Panc1 (cell line): Measurements from ENCODE around the gene CCDC92B.

Experiments
- POLR2AphosphoS5 ChIP-seq: IDR thresholded peaks from 2 replicates; pipeline ENCODE4 v1.6.1; 2012; ENCODE audit warnings: mild to moderate bottlenecking, low read depth, low read length, moderate library complexity
- SIN3A ChIP-seq: IDR thresholded peaks from 2 replicates; pipeline ENCODE4 v1.6.1; 2012; ENCODE audit warnings: low read depth, mild to moderate bottlenecking, low read length, moderate library complexity, borderline replicate concordance; ENCODE audit not compliant: insufficient read depth
- TF ChIP-seq, protein P1 (sequence below), 2 experiments: IDR thresholded peaks; 2 replicates each; pipeline ENCODE4 v1.6.1; 2011 to 2012; ENCODE audit warnings: low read depth in 2 of 2, control low read depth in 1 of 2, low read length in 1 of 2, mild to moderate bottlenecking in 1 of 2, moderate library complexity in 1 of 2; ENCODE audit not compliant: insufficient read depth in 1 of 2
- TF ChIP-seq, protein P2 (sequence below): fragments of 450-650 bp; IDR thresholded peaks from 2 replicates; pipeline ENCODE4 v1.5.1; 2017; ENCODE audit warnings: mild to moderate bottlenecking

DNA sequence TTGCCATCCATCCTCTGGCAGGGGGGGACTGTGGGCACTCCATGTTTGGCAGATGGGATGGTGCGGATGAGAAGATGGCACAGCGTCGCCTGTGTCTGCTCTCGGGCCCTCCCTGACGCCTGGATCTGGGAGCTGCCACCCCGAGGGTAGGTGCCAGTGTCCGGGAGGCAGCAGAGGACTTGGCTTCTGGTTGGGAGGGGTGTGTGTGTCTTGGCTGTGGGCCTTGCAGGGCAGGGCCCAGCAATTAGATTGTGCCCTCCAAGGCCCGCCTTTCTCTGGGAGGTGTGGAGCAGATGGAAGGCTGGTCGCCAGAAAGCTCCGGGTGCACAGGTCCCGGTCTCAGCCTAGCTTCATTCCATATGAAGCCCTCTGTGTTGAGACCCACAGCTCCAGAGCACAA is 48.2 kb upstream of the CCDC92B start:
- TF ChIP-seq, protein P1, sequence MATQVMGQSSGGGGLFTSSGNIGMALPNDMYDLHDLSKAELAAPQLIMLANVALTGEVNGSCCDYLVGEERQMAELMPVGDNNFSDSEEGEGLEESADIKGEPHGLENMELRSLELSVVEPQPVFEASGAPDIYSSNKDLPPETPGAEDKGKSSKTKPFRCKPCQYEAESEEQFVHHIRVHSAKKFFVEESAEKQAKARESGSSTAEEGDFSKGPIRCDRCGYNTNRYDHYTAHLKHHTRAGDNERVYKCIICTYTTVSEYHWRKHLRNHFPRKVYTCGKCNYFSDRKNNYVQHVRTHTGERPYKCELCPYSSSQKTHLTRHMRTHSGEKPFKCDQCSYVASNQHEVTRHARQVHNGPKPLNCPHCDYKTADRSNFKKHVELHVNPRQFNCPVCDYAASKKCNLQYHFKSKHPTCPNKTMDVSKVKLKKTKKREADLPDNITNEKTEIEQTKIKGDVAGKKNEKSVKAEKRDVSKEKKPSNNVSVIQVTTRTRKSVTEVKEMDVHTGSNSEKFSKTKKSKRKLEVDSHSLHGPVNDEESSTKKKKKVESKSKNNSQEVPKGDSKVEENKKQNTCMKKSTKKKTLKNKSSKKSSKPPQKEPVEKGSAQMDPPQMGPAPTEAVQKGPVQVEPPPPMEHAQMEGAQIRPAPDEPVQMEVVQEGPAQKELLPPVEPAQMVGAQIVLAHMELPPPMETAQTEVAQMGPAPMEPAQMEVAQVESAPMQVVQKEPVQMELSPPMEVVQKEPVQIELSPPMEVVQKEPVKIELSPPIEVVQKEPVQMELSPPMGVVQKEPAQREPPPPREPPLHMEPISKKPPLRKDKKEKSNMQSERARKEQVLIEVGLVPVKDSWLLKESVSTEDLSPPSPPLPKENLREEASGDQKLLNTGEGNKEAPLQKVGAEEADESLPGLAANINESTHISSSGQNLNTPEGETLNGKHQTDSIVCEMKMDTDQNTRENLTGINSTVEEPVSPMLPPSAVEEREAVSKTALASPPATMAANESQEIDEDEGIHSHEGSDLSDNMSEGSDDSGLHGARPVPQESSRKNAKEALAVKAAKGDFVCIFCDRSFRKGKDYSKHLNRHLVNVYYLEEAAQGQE (IDR thresholded peaks at IDR 0.05; ENCODE audit: insufficient read depth in 1 of 2, low read depth in 2 of 2, low read length in 1 of 2): no peak
- TF ChIP-seq, protein P2, sequence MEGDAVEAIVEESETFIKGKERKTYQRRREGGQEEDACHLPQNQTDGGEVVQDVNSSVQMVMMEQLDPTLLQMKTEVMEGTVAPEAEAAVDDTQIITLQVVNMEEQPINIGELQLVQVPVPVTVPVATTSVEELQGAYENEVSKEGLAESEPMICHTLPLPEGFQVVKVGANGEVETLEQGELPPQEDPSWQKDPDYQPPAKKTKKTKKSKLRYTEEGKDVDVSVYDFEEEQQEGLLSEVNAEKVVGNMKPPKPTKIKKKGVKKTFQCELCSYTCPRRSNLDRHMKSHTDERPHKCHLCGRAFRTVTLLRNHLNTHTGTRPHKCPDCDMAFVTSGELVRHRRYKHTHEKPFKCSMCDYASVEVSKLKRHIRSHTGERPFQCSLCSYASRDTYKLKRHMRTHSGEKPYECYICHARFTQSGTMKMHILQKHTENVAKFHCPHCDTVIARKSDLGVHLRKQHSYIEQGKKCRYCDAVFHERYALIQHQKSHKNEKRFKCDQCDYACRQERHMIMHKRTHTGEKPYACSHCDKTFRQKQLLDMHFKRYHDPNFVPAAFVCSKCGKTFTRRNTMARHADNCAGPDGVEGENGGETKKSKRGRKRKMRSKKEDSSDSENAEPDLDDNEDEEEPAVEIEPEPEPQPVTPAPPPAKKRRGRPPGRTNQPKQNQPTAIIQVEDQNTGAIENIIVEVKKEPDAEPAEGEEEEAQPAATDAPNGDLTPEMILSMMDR: no peak
- TF ChIP-seq POLR2AphosphoS5 (no peak), SIN3A (no peak)
